ENCODE measurements around the gene KNOP1.

- TF ChIP-seq, protein P1, sequence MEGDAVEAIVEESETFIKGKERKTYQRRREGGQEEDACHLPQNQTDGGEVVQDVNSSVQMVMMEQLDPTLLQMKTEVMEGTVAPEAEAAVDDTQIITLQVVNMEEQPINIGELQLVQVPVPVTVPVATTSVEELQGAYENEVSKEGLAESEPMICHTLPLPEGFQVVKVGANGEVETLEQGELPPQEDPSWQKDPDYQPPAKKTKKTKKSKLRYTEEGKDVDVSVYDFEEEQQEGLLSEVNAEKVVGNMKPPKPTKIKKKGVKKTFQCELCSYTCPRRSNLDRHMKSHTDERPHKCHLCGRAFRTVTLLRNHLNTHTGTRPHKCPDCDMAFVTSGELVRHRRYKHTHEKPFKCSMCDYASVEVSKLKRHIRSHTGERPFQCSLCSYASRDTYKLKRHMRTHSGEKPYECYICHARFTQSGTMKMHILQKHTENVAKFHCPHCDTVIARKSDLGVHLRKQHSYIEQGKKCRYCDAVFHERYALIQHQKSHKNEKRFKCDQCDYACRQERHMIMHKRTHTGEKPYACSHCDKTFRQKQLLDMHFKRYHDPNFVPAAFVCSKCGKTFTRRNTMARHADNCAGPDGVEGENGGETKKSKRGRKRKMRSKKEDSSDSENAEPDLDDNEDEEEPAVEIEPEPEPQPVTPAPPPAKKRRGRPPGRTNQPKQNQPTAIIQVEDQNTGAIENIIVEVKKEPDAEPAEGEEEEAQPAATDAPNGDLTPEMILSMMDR (IDR thresholded peaks at IDR 0.05; ENCODE audit: extremely low read depth in 1 of 2, insufficient read depth in 1 of 2, low read depth in 1 of 2, low read length in 2 of 2): no peak
- TF ChIP-seq, protein P2, sequence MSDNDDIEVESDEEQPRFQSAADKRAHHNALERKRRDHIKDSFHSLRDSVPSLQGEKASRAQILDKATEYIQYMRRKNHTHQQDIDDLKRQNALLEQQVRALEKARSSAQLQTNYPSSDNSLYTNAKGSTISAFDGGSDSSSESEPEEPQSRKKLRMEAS (IDR thresholded peaks at IDR 0.05; ENCODE audit: insufficient read depth, insufficient read length): no peak
- TF ChIP-seq POLR2A (IDR thresholded peaks at IDR 0.05; ENCODE audit: low read depth, low read length): no peak
- TF ChIP-seq POLR2AphosphoS5 (IDR thresholded peaks at IDR 0.05; ENCODE audit: insufficient read depth, low read depth, low read length): no peak
- no peak for TF ChIP-seq EZH2 (IDR thresholded peaks at IDR 0.05; ENCODE audit: borderline replicate concordance, low read depth, low read length, severe bottlenecking)
- no peak for TF ChIP-seq FOS (IDR thresholded peaks at IDR 0.05; ENCODE audit: borderline replicate concordance, insufficient read depth, low read length)
- TF ChIP-seq JUN (IDR thresholded peaks at IDR 0.05; ENCODE audit: borderline replicate concordance, insufficient read depth, insufficient read length, low read depth): no peak
- TF ChIP-seq MYC (IDR thresholded peaks at IDR 0.05; ENCODE audit: low read depth, low read length): no peak
- no peak for TF ChIP-seq GATA2 (IDR thresholded peaks at IDR 0.05; ENCODE audit: insufficient read depth, insufficient read length, low read depth, low read length)
These were observed 12.2 kb downstream of the KNOP1 start for GRCh38 chr16:19705843-19706242.

Data from endothelial cell of umbilical vein (primary cell).